Measurements from ENCODE around the gene SLC31A1. TPM values are rescaled to one million over a fixed set of nuclear protein-coding genes. Genes with fewer than 3 reads are reported as not detected.
A peak's percentile ranks its signal among the peaks of the same experiment; 100 is the strongest.

The SLC31A1 gene
- total and polyA plus RNA-seq, 2 of the 13 experiments (the other 11 are each of a cell fraction or from before 2014, with no cell fraction given): 62.9 to 70.0 TPM

- TF ChIP-seq RARA (CRISPR knock-in tag; IDR thresholded peaks at IDR 0.05) (0 out of 2 replicates have a peak, but pooled peaks have one; percentile 5), ZFP36 (IDR thresholded peaks at IDR 0.05; ENCODE audit: borderline replicate concordance, low read depth, low read length, partially characterized antibody) (no peak), USF2 (IDR thresholded peaks at IDR 0.05; ENCODE audit: low read depth, low read length) (no peak), USF2 (CRISPR knock-in tag; IDR thresholded peaks at IDR 0.05; ENCODE audit: borderline replicate concordance) (no peak; the same call in 1 of the 2 replicates), GLI4 (CRISPR knock-in tag; IDR thresholded peaks at IDR 0.05; ENCODE audit: borderline replicate concordance) (peak; percentile 79; the same call in 1 of the 2 replicates), ZNF687 (CRISPR knock-in tag; IDR thresholded peaks at IDR 0.05) (peak; percentile 93), RBM22 (optimal IDR thresholded peaks at IDR 0.05; ENCODE audit: low read length) (no peak), RELA (CRISPR knock-in tag; IDR thresholded peaks at IDR 0.05) (no peak), ZNF496 (CRISPR knock-in tag; IDR thresholded peaks at IDR 0.05; ENCODE audit: insufficient replicate concordance) (no peak), CBFB (CRISPR knock-in tag; IDR thresholded peaks at IDR 0.05) (0 out of 2 replicates have a peak, but pooled peaks have one; percentile 33), FOXK1 (CRISPR knock-in tag; IDR thresholded peaks at IDR 0.05; ENCODE audit: borderline replicate concordance, low read depth) (peak; percentile 50; the same call in 1 of the 2 replicates), ZNF20 (CRISPR knock-in tag; IDR thresholded peaks at IDR 0.05) (no peak), HNRNPLL (IDR thresholded peaks at IDR 0.05; ENCODE audit: low read depth, low read length, poor library complexity, severe bottlenecking) (peak; percentile 45), POLR2AphosphoS2 (IDR thresholded peaks at IDR 0.05; ENCODE audit: low read depth, low read length) (no peak), DPF2 (CRISPR knock-in tag; IDR thresholded peaks at IDR 0.05; ENCODE audit: borderline replicate concordance, low read depth) (no peak), KDM2A (CRISPR knock-in tag; IDR thresholded peaks at IDR 0.05; ENCODE audit: borderline replicate concordance, low read depth) (peak; percentile 84; the same call in 1 of the 2 replicates), SMARCE1 (IDR thresholded peaks at IDR 0.05; ENCODE audit: borderline replicate concordance) (no peak), MAX (IDR thresholded peaks at IDR 0.05) (peak; percentile 85)
- TF ChIP-seq, protein P1, sequence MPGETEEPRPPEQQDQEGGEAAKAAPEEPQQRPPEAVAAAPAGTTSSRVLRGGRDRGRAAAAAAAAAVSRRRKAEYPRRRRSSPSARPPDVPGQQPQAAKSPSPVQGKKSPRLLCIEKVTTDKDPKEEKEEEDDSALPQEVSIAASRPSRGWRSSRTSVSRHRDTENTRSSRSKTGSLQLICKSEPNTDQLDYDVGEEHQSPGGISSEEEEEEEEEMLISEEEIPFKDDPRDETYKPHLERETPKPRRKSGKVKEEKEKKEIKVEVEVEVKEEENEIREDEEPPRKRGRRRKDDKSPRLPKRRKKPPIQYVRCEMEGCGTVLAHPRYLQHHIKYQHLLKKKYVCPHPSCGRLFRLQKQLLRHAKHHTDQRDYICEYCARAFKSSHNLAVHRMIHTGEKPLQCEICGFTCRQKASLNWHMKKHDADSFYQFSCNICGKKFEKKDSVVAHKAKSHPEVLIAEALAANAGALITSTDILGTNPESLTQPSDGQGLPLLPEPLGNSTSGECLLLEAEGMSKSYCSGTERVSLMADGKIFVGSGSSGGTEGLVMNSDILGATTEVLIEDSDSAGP (CRISPR knock-in tag; IDR thresholded peaks at IDR 0.05; ENCODE audit: borderline replicate concordance): peak; percentile 88
These were observed 54.1 kb downstream of the SLC31A1 start, which contains the start of the genes CDC26 and PRPF4 (continued) for GRCh38 chr9:113275157-113276131.

All from HepG2 (cell line).